HEK293 (cell line): ENCODE measurements around the gene PTPRJ.

ENCODE experiments used
- YY1 ChIP-seq: fragments of 450-650 bp; formaldehyde crosslinking; IDR thresholded peaks from 2 replicates; pipeline ENCODE4 v1.5.1; 2018; ENCODE audit warnings: missing biosample characterization, missing genetic modification characterization
- TF ChIP-seq, protein P1 (sequence below): fragments of 450-650 bp; formaldehyde crosslinking; IDR thresholded peaks from 2 replicates; pipeline ENCODE4 v1.5.1; 2016; ENCODE audit warnings: missing biosample characterization, missing genetic modification characterization

GRCh38 chr11:48172818-48173609 lies 192.7 kb downstream of the PTPRJ start:
- TF ChIP-seq, protein P1, sequence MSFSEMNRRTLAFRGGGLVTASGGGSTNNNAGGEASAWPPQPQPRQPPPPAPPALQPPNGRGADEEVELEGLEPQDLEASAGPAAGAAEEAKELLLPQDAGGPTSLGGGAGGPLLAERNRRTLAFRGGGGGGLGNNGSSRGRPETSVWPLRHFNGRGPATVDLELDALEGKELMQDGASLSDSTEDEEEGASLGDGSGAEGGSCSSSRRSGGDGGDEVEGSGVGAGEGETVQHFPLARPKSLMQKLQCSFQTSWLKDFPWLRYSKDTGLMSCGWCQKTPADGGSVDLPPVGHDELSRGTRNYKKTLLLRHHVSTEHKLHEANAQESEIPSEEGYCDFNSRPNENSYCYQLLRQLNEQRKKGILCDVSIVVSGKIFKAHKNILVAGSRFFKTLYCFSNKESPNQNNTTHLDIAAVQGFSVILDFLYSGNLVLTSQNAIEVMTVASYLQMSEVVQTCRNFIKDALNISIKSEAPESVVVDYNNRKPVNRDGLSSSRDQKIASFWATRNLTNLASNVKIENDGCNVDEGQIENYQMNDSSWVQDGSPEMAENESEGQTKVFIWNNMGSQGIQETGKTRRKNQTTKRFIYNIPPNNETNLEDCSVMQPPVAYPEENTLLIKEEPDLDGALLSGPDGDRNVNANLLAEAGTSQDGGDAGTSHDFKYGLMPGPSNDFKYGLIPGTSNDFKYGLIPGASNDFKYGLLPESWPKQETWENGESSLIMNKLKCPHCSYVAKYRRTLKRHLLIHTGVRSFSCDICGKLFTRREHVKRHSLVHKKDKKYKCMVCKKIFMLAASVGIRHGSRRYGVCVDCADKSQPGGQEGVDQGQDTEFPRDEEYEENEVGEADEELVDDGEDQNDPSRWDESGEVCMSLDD (tag by site-specific recombination) = no peak
- TF ChIP-seq YY1 (tag by site-specific recombination) = no peak
